Activated CD8-positive, alpha-beta T cell treated with anti-CD3 and anti-CD28 coated beads for 36 hours (primary cell): ENCODE data around the gene NEK2. TPM values are rescaled to one million over a fixed set of nuclear protein-coding genes. Genes with fewer than 3 reads are reported as not detected.

Experiments
- ATAC-seq: fragments of 200-7000 bp; cut with Tn5 transposase; one replicate; pipeline ENCODE4 v1.10.0; 2021; ENCODE audit warnings: mild to moderate bottlenecking, moderate library complexity
- CTCF ChIA-PET: fragments of 350-600 bp; sonication (Branson Sonifier 250); formaldehyde crosslinking; loops from one replicate; lab custom pipeline; 2021; ENCODE audit warnings: antibody characterized with exemption; lab: Charles Lee
- POLR2A ChIA-PET: fragments of 350-600 bp; sonication (Branson Sonifier 250); formaldehyde crosslinking; loops from one replicate; lab custom pipeline; 2021; ENCODE audit warnings: antibody characterized with exemption; lab: Charles Lee
- DNase-seq: peaks from one replicate; pipeline ENCODE4 v3.0.0-alpha.2; 2020
- H3K27ac Mint-ChIP-seq: one replicate; pipeline ENCODE4 v1.8.0; 2021; ENCODE audit warnings: mild to moderate bottlenecking, mixed read lengths
- H3K27me3 Mint-ChIP-seq: one replicate; pipeline ENCODE4 v1.8.0; 2021; ENCODE audit warnings: mixed read lengths
- H3K36me3 Mint-ChIP-seq: one replicate; pipeline ENCODE4 v1.8.0; 2021; ENCODE audit warnings: low read depth, mixed read lengths
- H3K4me1 Mint-ChIP-seq: one replicate; pipeline ENCODE4 v1.8.0; 2021; ENCODE audit warnings: low read depth, mixed read lengths
- H3K4me3 Mint-ChIP-seq: one replicate; pipeline ENCODE4 v1.8.0; 2021; ENCODE audit warnings: mild to moderate bottlenecking, moderate library complexity, mixed read lengths
- H3K9me3 Mint-ChIP-seq: one replicate; pipeline ENCODE4 v1.8.0; 2021; ENCODE audit warnings: mixed read lengths
- CTCF ChIP-seq: fragments of 200-600 bp; IDR thresholded peaks from one replicate; pipeline ENCODE4 v1.8.0; 2022; ENCODE audit warnings: antibody characterized with exemption, mild to moderate bottlenecking
- intact Hi-C: fragments of 100-400 bp; cut with micrococcal nuclease; formaldehyde crosslinking; loops from one replicate; pipeline ENCODE4 v1.10.0; 2022
- total RNA-seq, 2 experiments: library from RNA; stranded (reverse); gene quantifications; one replicate each; pipeline ENCODE4 v1.2.3, GENCODE V29; 2021

The NEK2 gene
- total RNA-seq, 2 experiments from 2014 or later, result 29.9 to 30.0 TPM

GRCh38 chr1:211653959-211654496 is 21.4 kb downstream of the NEK2 start:
- ATAC-seq, result no peak
- H3K9me3 Mint-ChIP-seq, result no peaks in the 10 kb centered on the region
- no peaks in the 10 kb centered on the region for H3K27me3 Mint-ChIP-seq
- H3K4me1 Mint-ChIP-seq, result no peaks in the 10 kb centered on the region
- POLR2A ChIA-PET, result no interaction called here
- no peak for TF ChIP-seq CTCF
- H3K27ac Mint-ChIP-seq, result no peak overlapping the region
- intact Hi-C loops, result loop anchor here (2.0 to 10.0 kb wide), 2 partner anchors 137 to 329 kb away; partner anchors contain the start of gene TRAF5
- H3K4me3 Mint-ChIP-seq, result no peak overlapping the region
- CTCF ChIA-PET, result interaction anchor here (0.8 to 3.5 kb wide), 26 partner anchors 11 to 802 kb away, joined by 3 to 53 read pairs (median 4); partner anchors contain the start of genes NEK2 and SLC30A1
- H3K36me3 Mint-ChIP-seq, result no peaks in the 10 kb centered on the region
- DNase-seq, result no peak

- POLR2A ChIA-PET, result no interaction called here
- H3K9me3 Mint-ChIP-seq, result no peaks in the 10 kb centered on the region
- ATAC-seq (no peak), DNase-seq (no peak)
- no peaks in the 10 kb centered on the region for H3K36me3 Mint-ChIP-seq
- CTCF ChIA-PET, result interaction anchor here (1.0 to 3.5 kb wide), 11 partner anchors 10 to 183 kb away, joined by 3 to 53 read pairs (median 10); partner anchors contain the start of genes NEK2 and SLC30A1
- H3K27me3 Mint-ChIP-seq, result no peaks in the 10 kb centered on the region
- intact Hi-C loops, result loop anchor here (10.0 kb wide), 1 partner anchor 328 kb away; the partner anchor contains the start of gene TRAF5
- no peak for TF ChIP-seq CTCF
- H3K4me1 Mint-ChIP-seq, result no peaks in the 10 kb centered on the region
- H3K27ac Mint-ChIP-seq, result no peak overlapping the region
- no peak overlapping the region for H3K4me3 Mint-ChIP-seq
Observed at GRCh38 chr1:211653293-211653692, 22.1 kb downstream of the NEK2 start.

GRCh38 chr1:211652371-211652770 is 23.1 kb downstream of the NEK2 start:
- H3K27ac Mint-ChIP-seq, result no peak overlapping the region
- H3K9me3 Mint-ChIP-seq, result no peaks in the 10 kb centered on the region
- H3K4me3 Mint-ChIP-seq, result no peak overlapping the region
- CTCF ChIA-PET, result interaction anchor here (0.8 to 3.5 kb wide), 4 partner anchors 22 to 139 kb away, joined by 3 to 24 read pairs (median 7); partner anchors contain the start of genes NEK2 and SLC30A1
- POLR2A ChIA-PET, result no interaction called here
- H3K36me3 Mint-ChIP-seq, result no peaks in the 10 kb centered on the region
- intact Hi-C loops, result loop anchor here (10.0 kb wide), 1 partner anchor 328 kb away; the partner anchor contains the start of gene TRAF5
- ATAC-seq, result no peak
- H3K4me1 Mint-ChIP-seq, result no peaks in the 10 kb centered on the region
- no peak for TF ChIP-seq CTCF
- DNase-seq, result no peak
- no peaks in the 10 kb centered on the region for H3K27me3 Mint-ChIP-seq

- H3K4me1 Mint-ChIP-seq, result no peaks in the 10 kb centered on the region
- no peak overlapping the region for H3K4me3 Mint-ChIP-seq
- ATAC-seq (no peak), DNase-seq (no peak)
- H3K27ac Mint-ChIP-seq, result no peak overlapping the region
- ChIA-PET POLR2A (interaction anchor here (0.9 kb wide), 1 partner anchor 18 kb away, joined by 3 read pairs; no protein-coding TSS in a partner anchor), CTCF (no interaction called here)
- H3K9me3 Mint-ChIP-seq, result no peaks in the 10 kb centered on the region
- H3K36me3 Mint-ChIP-seq, result no peaks in the 10 kb centered on the region
- intact Hi-C loops, result loop anchor here (10.0 kb wide), 1 partner anchor 326 kb away; the partner anchor contains the start of gene TRAF5
- no peak for TF ChIP-seq CTCF
- no peaks in the 10 kb centered on the region for H3K27me3 Mint-ChIP-seq
Observed at GRCh38 chr1:211650904-211651303, 24.5 kb downstream of the NEK2 start.
